Measurements from ENCODE around the gene UBAC2. TPM values are rescaled to one million over a fixed set of nuclear protein-coding genes. Genes with fewer than 3 reads are reported as not detected.

Gene UBAC2
- total and polyA plus RNA-seq, 2 experiments from 2014 or later: 78.2 to 83.1 TPM

GRCh38 chr13:99211421-99212035 is 10.9 kb downstream of the UBAC2 start:
- H4K20me1 ChIP-seq (ENCODE audit: insufficient read depth, poor library complexity, severe bottlenecking): peaks cover 49% of the 10 kb centered on the region
- no peak overlapping the region for H3K4me3 ChIP-seq
- 93% methylated on average over 5 of the region's 5 CpGs for WGBS (ENCODE audit: low lambda C conversion rate, missing lambda C conversion rate)
- no peak overlapping the region for H3K27ac ChIP-seq
- H3K9me3 ChIP-seq (ENCODE audit: low read depth): no peaks in the 10 kb centered on the region
- no peaks in the 10 kb centered on the region for H3K36me3 ChIP-seq (replicated peaks; ENCODE audit: insufficient read depth, low read depth)
- no peaks in the 10 kb centered on the region for H3K9me2 ChIP-seq (replicated peaks; ENCODE audit: insufficient read depth)
- DNase-seq (ENCODE audit: low spot score): no peak
- no peaks in the 10 kb centered on the region for H3K4me1 ChIP-seq (ENCODE audit: insufficient read depth)
- no peak for TF ChIP-seq CTCF (IDR thresholded peaks at IDR 0.05; ENCODE audit: poor library complexity)
- H3K27me3 ChIP-seq: no peaks in the 10 kb centered on the region
- no peak overlapping the region for H2AFZ ChIP-seq
- H3K4me2 ChIP-seq: no peak overlapping the region
- H3K79me2 ChIP-seq: peaks cover 98% of the 10 kb centered on the region

GRCh38 chr13:99214232-99214631 is 13.6 kb downstream of the UBAC2 start:
- Histone ChIP-seq H3K4me1 (ENCODE audit: insufficient read depth) (peaks cover 4% of the 10 kb centered on the region), H3K27ac (no peak overlapping the region), H4K20me1 (ENCODE audit: insufficient read depth, poor library complexity, severe bottlenecking) (peaks cover 51% of the 10 kb centered on the region), H2AFZ (no peak overlapping the region), H3K9me3 (ENCODE audit: low read depth) (no peaks in the 10 kb centered on the region), H3K4me2 (no peak overlapping the region), H3K4me3 (no peak overlapping the region), H3K79me2 (peaks cover 100% of the 10 kb centered on the region), H3K9me2 (replicated peaks; ENCODE audit: insufficient read depth) (no peaks in the 10 kb centered on the region), H3K27me3 (no peaks in the 10 kb centered on the region), H3K36me3 (replicated peaks; ENCODE audit: insufficient read depth, low read depth) (no peaks in the 10 kb centered on the region)
- WGBS (ENCODE audit: low lambda C conversion rate, missing lambda C conversion rate): 76% methylated on average over 7 of the region's 7 CpGs
- TF ChIP-seq EZH2 (IDR thresholded peaks at IDR 0.05; ENCODE audit: borderline replicate concordance) (no peak), EZH2phosphoT487 (IDR thresholded peaks at IDR 0.05; ENCODE audit: low read depth, severe bottlenecking, unreplicated experiment) (no peak), CTCF (IDR thresholded peaks at IDR 0.05; ENCODE audit: poor library complexity) (no peak)
- no peak for DNase-seq (ENCODE audit: low spot score)

GRCh38 chr13:99214731-99215130 is 14.1 kb downstream of the UBAC2 start:
- H4K20me1 ChIP-seq (ENCODE audit: insufficient read depth, poor library complexity, severe bottlenecking): peaks cover 47% of the 10 kb centered on the region
- H3K79me2 ChIP-seq: peaks cover 100% of the 10 kb centered on the region
- H3K27me3 ChIP-seq: no peaks in the 10 kb centered on the region
- no peak overlapping the region for H3K27ac ChIP-seq
- no peaks in the 10 kb centered on the region for H3K9me2 ChIP-seq (replicated peaks; ENCODE audit: insufficient read depth)
- no peak overlapping the region for H2AFZ ChIP-seq
- WGBS (ENCODE audit: low lambda C conversion rate, missing lambda C conversion rate): 100% methylated on average over 1 of the region's 1 CpG
- no peak overlapping the region for H3K4me2 ChIP-seq
- H3K4me3 ChIP-seq: no peak overlapping the region
- peaks cover 4% of the 10 kb centered on the region for H3K4me1 ChIP-seq (ENCODE audit: insufficient read depth)
- no peaks in the 10 kb centered on the region for H3K36me3 ChIP-seq (replicated peaks; ENCODE audit: insufficient read depth, low read depth)
- DNase-seq (ENCODE audit: low spot score): no peak
- H3K9me3 ChIP-seq (ENCODE audit: low read depth): no peaks in the 10 kb centered on the region
- TF ChIP-seq CTCF (IDR thresholded peaks at IDR 0.05; ENCODE audit: poor library complexity) (no peak), EZH2phosphoT487 (IDR thresholded peaks at IDR 0.05; ENCODE audit: low read depth, severe bottlenecking, unreplicated experiment) (no peak), EZH2 (IDR thresholded peaks at IDR 0.05; ENCODE audit: borderline replicate concordance) (no peak)

Measured in hepatocyte (in vitro differentiated cells).